Renal cortex interstitium (tissue), 11 donors: Measurements from ENCODE around the gene MYO18B. TPM values are rescaled to one million over a fixed set of nuclear protein-coding genes. Genes with fewer than 3 reads are reported as not detected.

Source experiments
- DNase-seq, 11 donors: peaks; one replicate each; pipeline ENCODE4 v3.0.0-alpha.2; 2013; ENCODE audit warnings: low read depth in 9 of 11, low spot score in 4 of 11; ENCODE audit errors: extremely low read depth in 1 of 11
- polyA plus RNA-seq, 3 donors: library from polyadenylated mRNA; unstranded; fragments of 120-200 nt; gene quantifications; one replicate each; pipeline ENCODE4 v1.2.1, GENCODE V29; 2013; ENCODE audit not compliant: insufficient read length in 3 of 3

MYO18B gene
- polyA plus RNA-seq, 3 donors = 0.07 to 0.16 (median 0.15) TPM

GRCh38 chr22:25763239-25763777 lies 21.3 kb downstream of the MYO18B start:
- DNase-seq = no peak

GRCh38 chr22:25764270-25765015 lies 22.5 kb downstream of the MYO18B start:
- no peak for DNase-seq

GRCh38 chr22:25765016-25765367 lies 23.0 kb downstream of the MYO18B start:
- DNase-seq = no peak

GRCh38 chr22:25765801-25766200 lies 23.8 kb downstream of the MYO18B start:
- DNase-seq = no peak

- DNase-seq = no peak
Observed at GRCh38 chr22:25766418-25766817, 24.4 kb downstream of the MYO18B start.

GRCh38 chr22:25770333-25770732 lies 28.3 kb downstream of the MYO18B start:
- DNase-seq = no peak

- DNase-seq = no peak
Observed at GRCh38 chr22:25772288-25772687, 30.3 kb downstream of the MYO18B start.

GRCh38 chr22:25774575-25775026 lies 32.6 kb downstream of the MYO18B start:
- DNase-seq = no peak

GRCh38 chr22:25775531-25775930 lies 33.5 kb downstream of the MYO18B start:
- DNase-seq = no peak

GRCh38 chr22:25777411-25777810 lies 35.4 kb downstream of the MYO18B start:
- no peak for DNase-seq

GRCh38 chr22:25777870-25778269 lies 35.9 kb downstream of the MYO18B start:
- no peak for DNase-seq

GRCh38 chr22:25779426-25779825 lies 37.4 kb downstream of the MYO18B start:
- DNase-seq = no peak

GRCh38 chr22:25779890-25780289 lies 37.9 kb downstream of the MYO18B start:
- no peak for DNase-seq

GRCh38 chr22:25780673-25781072 lies 38.7 kb downstream of the MYO18B start:
- no peak for DNase-seq

GRCh38 chr22:25781801-25782200 lies 39.8 kb downstream of the MYO18B start:
- no peak for DNase-seq

GRCh38 chr22:25782831-25783230 lies 40.8 kb downstream of the MYO18B start:
- no peak for DNase-seq

GRCh38 chr22:25783856-25784255 lies 41.9 kb downstream of the MYO18B start:
- DNase-seq = no peak

- no peak for DNase-seq
Observed at GRCh38 chr22:25786165-25786564, 44.2 kb downstream of the MYO18B start.

- no peak for DNase-seq
Observed at GRCh38 chr22:25791556-25791955, 49.6 kb downstream of the MYO18B start.

GRCh38 chr22:25795478-25795877 lies 53.5 kb downstream of the MYO18B start:
- DNase-seq = no peak
